HFF-Myc (cell line): ENCODE results near the gene TPD52L2.
A peak's percentile ranks its signal among the peaks of the same experiment; 100 is the strongest.

Experiments used
- DNase-seq: peaks from one replicate; pipeline ENCODE4 v3.0.0-alpha.2; 2011; ENCODE audit warnings: low read depth; ENCODE audit errors: extremely low read depth
- H3K4me3 ChIP-seq: replicated peaks from 2 replicates; pipeline ENCODE4 v1.5.1; 2011; ENCODE audit warnings: low read depth, mild to moderate bottlenecking, control low read depth, low read length
- TF ChIP-seq, protein P1 (sequence below): IDR thresholded peaks from 2 replicates; pipeline ENCODE4 v1.5.1; 2012; ENCODE audit warnings: mild to moderate bottlenecking, low read depth, low read length, control low read depth; ENCODE audit errors: missing control alignments

The TPD52L2 gene

DNA sequence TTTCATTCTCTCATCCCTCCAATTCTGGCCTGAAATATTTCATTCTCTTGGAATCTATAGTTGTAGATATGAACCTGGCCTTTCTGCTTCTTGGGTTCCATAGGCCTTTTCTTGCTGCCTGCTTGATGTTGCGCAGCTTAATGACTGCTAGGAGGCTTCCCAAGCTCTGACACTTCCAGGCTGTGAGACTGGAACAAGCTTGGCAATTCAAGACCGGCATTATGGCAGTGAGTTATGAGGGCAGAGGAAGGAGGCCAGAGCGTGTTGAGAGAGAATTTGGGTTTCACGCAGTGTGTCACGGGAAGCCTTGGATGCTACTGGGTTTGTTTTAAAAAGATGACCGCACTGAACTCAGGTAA is 28.9 kb downstream of the TPD52L2 start:
- TF ChIP-seq, protein P1, sequence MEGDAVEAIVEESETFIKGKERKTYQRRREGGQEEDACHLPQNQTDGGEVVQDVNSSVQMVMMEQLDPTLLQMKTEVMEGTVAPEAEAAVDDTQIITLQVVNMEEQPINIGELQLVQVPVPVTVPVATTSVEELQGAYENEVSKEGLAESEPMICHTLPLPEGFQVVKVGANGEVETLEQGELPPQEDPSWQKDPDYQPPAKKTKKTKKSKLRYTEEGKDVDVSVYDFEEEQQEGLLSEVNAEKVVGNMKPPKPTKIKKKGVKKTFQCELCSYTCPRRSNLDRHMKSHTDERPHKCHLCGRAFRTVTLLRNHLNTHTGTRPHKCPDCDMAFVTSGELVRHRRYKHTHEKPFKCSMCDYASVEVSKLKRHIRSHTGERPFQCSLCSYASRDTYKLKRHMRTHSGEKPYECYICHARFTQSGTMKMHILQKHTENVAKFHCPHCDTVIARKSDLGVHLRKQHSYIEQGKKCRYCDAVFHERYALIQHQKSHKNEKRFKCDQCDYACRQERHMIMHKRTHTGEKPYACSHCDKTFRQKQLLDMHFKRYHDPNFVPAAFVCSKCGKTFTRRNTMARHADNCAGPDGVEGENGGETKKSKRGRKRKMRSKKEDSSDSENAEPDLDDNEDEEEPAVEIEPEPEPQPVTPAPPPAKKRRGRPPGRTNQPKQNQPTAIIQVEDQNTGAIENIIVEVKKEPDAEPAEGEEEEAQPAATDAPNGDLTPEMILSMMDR: no peak
- peak overlapping the region; percentile 48 for H3K4me3 ChIP-seq
- DNase-seq: no peak

DNA sequence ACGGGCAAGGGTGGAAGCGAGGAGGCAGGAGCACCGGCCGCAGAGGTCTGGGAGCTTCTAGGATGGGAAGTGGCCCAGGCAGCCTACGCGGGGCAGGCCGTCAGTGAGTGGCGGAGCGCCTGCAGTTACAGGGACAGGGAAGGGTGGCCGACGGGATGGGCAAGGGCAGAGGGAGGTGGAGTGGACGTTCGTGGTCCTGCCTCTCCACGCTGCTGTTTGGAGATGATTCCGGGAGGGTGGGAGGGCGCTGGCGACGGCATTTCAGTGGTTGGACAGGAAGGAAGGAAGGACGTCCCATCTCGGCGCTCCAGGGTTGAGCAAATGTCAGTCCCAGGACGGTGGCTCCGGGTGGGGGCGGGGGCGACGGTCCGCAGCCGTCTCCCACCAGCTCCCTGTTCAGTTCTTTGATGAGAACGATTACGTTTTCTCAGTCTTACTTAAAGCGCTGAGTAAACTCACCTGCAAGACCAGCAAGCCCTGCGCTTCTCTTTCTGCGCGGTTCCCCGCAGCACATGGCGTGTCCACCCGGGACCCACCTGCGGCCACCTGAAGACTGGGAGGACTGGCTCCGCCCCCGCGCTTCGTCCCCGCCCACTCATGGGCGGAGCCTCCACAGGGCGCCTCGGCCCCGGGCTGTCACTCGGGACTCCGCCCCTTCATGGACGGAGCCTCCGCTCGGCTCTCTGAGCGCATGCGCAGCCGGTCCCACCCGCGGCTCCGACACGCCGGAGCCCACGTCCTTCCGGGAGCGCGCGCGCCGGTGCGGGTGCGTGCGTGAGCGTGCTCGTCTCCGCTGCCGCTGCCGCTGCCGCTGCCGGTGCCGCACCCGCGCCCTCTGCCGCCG is 29.5 kb downstream of the TPD52L2 start, which contains the start of gene DNAJC5:
Gene DNAJC5, plus strand, starts transcription at position 769 of the 844 bp plus-strand sequence. CDS start 33,220 bp downstream, outside the sequence.
- peak within 1 kb of the TSS; percentile 60 for H3K4me3 ChIP-seq
- peak; percentile 52 for DNase-seq
- TF ChIP-seq, protein P1: no peak

DNA sequence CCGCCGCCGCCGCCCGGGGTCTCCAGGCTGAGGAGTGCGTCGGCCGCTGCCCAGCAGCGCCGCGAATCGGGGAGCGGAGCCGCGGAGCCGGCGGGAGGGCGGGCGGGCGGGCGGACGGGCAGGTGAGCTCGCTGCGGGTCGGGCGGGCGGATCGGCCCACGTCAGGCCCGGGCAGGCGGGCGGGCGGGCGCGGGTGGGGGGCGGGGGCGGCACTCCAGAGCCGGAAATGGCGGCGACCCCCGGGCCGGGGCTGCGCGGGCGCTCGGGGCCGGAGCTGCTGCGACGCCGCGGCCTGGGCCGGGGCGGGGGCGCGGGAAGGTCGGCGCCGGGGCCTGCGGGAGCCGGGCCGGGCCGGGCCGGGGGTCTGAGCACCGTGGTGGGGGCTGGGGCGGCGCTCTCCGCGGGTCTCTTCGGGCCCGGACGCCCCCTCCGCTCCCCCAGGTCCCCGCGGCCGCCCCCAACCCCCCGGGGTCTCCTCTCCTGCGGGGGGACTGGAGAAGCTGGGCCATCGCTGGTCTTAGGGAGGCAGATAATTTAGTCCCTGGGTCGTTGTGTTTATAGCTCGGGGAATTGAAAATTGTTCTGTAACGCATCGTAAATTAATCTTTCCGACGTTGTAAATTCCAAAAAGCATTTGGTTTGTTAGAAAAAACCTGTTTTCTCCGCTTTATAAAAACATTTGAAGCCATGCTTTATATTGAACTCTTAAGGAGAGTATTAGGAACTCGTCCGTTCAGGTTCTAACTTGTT is 30.3 kb downstream of the TPD52L2 start:
- TF ChIP-seq, protein P1: no peak
- DNase-seq: no peak
- peak overlapping the region; percentile 60 for H3K4me3 ChIP-seq

DNA sequence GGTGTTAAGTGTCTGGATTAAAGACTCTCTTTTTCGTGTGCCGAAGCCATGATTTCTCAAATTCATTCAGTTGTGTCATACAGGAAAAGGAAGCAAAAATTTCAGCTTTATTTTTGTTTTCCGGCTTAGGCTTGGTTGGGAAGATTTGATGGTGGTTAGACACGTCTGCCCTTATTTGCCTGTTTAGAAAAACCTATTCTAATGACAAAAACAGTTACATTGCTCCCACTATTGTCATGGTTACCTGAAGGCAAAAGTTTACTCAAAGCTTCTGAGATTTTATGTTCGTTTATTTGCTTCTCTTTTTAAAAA is 30.8 kb downstream of the TPD52L2 start:
- no peak for DNase-seq
- TF ChIP-seq, protein P1: no peak
- peak overlapping the region; percentile 60 for H3K4me3 ChIP-seq

DNA sequence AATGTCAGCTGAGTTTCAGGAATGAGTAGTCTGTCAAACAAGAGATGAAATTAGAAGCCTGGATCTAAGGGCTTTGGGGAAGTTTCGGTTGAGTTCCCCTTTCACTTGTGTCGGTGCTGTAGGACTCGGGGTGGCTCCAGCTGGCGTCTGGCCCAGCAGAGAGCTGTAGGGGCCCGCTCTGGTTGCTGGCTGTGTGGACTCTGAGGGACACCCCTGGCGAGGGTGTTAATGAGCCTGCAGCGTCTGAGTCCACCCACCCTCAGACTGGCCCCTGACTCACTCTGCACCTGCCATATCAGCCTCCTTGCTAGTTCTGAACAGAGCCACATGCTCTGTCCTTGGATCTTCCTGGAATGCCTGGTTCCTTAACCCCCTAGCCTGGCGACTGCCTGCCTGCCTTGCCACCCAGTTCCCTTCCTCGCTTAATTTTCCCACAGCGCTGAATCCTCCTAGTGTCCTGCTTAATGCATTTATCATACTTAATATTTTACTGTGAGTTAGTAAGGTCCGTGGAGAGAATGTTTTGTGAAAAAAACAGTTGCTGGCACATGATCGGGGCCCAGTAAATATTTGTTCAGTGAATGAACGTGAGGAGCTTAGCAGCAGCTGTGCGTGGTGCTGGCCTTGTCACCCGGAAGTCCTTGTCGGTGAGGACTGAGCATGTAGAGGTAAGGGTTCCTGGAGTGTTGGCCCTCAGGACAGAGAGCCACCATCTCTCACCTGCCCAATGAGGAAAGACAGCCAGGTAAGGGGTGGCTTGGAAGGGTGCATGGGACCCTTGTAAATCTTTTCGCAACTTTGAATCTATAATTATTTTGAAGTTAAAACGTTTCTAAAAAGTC is 31.4 kb downstream of the TPD52L2 start:
- TF ChIP-seq, protein P1: no peak
- no peak for DNase-seq
- peak overlapping the region; percentile 60 for H3K4me3 ChIP-seq

DNA sequence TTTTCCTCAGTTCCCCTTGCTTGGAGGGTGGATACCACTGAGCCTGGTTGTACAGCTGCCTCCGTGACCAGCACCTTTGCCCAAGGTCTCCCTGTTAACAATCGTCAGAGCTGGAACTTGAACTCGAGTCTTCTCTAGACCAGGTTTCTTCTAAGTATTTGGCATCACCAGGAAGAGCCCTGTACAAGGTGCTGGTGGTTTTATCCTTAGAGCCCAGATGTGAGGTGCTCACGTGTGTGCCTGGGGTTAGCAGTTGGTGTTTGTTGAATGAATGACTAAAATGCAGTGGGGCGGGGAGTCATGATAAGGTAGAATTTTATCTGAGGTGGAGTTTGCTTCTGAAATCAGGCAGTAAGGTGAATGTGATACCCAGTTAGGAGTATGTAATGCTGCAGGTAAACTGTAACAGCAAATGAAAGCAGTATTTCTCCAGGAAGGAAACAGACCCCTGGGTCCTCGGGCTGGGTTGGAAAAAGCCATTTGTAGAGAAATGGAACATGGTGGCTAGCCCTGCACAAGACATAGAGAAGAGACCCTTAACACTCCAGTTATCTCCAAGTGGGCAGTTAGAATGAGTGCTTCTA is 33.0 kb downstream of the TPD52L2 start:
- no peak overlapping the region for H3K4me3 ChIP-seq
- DNase-seq: no peak
- TF ChIP-seq, protein P1: no peak
